Stimulated activated CD8-positive, alpha-beta memory T cell treated with anti-CD3 and anti-CD28 coated beads, Interleukin-4, amount 100 ng/mL, for 1 hour (primary cell): ENCODE data around the gene CAMK2G.
"Not testable (repeated sequence)": the region's sequence is repeated elsewhere in the genome, so short reads cannot be mapped to it uniquely, and the experiment has no call there.

Source experiments
- DNase-seq, 2 donors: peaks; one replicate each; pipeline ENCODE4 v3.0.0-alpha.2; 2020; ENCODE audit warnings: low read depth in 2 of 2, low spot score in 1 of 2

CAMK2G gene

DNA sequence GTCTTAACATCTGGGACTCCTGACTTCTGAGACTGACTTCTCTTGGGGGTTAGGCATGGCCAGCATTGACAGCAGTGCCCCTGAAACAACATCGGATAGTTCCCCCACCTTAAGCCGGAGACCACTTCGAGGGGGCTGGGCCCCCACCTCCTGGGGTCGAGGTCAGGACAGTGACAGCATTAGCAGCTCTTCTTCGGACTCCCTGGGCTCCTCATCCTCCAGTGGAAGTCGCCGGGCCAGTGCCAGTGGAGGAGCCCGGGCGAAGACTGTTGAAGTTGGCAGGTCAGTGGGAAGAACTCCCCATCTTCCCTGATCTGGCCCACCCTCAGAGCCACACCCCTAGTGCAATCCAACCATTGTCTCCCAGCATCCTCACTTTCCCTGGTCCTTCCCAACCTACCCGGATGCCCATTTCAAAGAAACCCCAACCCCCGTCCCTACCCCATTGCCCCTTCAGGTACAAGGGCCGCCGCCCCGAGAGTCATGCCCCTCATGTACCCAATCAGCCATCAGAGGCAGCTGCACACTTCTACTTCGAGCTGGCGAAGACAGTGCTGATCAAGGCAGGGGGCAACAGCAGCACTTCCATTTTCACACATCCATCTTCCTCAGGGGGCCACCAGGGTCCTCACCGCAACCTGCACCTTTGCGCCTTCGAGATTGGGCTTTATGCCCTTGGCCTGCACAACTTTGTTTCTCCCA, 76.9 kb downstream of the CAMK2G start:
- no peak for DNase-seq

DNA sequence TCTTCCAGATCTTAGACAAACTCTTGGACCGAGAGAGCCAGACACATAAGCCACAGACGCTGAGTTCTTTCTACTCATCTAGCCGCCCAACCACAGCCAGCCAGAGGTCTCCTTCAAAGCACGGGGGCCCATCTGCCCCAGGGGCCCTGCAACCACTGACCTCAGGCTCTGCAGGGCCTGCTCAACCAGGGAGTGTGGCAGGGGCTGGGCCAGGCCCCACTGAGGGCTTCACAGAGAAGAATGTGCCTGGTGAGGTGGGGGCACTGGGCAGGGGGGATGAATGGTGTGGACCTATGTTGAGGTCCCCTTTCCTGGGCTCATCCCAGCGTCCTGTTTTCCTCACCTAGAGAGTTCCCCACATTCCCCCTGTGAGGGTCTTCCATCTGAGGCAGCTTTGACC, 77.6 kb downstream of the CAMK2G start:
- no peak for DNase-seq

DNA sequence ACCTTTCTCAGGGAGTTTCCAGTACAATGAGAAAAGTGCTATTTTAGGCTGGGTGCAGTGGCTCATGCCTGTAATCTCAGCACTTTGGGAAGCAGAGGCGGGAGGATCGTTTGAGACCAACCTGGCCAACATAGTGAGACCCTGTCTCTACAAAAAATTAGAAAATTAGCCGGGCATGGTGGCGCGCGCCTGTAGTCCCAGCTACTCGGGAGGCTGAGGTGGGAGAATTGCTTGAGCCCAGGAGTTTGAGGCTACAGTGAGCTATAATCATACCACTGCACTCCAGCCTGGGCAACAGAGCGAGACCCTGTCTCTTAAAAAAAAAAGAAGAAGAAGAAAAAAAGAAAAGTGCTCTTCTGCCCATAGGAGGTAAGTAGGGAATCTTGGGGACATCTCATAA, 78.3 kb downstream of the CAMK2G start:
- DNase-seq: not testable (repeated sequence)

DNA sequence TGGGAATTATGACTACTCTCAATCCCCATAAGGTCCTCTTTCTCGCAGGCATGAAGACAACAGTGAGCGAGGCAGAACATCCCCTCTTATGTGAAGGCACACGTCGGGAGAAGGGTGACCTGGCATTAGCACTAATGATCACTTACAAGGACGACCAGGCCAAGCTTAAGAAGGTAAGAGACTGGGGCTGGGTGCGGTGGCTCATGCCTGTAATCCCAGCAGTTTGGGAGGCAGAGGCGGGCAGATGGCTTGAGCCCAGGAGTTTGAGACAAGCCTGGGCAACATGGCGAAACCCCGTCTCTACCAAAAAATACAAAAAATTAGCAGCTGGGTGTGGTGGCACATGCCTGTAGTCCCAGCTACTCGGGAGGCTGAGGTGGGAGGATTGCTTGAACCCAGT, 78.9 kb downstream of the CAMK2G start:
- not testable (repeated sequence) for DNase-seq

DNA sequence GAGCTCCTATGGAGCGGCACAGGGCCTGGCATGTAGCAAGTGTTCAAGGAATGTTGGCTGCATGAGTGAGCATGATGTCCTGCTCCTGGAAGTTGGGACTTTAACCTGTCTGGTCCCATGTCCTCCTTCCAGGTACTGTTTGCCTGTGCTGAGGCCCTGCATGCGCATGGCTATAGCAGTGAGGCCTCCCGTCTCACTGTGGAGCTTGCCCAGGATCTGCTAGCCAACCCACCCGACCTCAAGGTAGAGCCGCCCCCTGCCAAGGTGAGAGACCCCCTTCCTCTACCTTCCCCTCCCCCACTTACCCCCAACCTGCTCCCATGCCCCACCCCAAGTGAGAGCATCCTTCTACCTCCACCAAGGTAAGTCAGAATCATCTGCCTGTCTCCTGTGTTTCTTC, 80.9 kb downstream of the CAMK2G start:
- no peak for DNase-seq

DNA sequence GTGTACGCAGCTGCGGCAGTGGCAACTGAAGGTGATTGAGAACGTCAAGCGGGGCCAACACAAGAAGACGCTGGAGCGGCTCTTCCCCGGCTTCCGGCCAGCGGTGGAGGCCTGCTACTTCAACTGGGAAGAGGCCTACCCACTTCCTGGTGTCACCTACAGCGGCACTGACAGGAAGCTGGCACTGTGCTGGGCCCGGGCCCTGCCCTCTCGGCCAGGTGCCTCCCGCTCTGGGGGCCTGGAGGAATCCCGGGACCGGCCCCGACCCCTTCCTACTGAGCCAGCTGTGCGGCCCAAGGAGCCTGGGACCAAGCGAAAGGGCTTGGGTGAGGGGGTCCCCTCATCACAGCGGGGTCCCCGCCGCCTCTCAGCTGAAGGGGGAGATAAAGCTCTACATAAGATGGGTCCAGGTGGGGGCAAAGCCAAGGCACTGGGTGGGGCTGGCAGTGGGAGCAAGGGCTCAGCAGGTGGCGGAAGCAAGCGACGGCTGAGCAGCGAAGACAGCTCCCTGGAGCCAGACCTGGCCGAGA, 82.4 kb downstream of the CAMK2G start:
- no peak for DNase-seq

DNA sequence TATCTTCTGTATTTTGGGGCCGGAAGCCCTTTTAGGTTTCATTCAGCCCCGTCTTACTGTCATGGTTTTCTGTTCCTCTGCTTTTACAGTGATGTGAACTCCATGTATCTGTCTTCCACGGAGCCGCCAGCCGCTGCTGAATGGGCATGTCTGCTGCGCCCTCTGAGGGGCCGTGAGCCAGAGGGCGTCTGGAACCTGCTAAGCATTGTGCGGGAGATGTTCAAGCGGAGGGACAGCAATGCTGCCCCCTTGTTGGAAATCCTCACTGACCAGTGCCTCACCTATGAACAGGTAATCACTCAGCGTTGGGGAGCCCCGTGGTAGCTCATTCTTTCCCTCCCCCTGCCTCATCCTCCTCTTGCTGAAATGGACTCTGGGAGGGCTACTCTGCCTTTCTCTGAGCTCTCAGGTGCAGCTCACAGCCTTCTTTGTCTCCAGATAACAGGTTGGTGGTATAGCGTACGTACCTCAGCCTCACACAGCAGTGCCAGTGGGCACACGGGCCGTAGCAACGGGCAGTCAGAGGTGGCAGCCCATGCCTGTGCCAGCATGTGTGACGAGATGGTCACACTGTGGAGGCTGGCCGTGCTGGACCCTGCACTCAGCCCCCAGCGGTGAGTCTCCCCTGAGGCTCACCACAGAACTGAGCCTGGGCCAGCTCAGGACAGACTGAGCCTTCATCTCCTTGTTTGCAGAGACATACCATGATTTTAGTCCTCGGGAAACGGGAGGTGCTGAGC, 83.3 kb downstream of the CAMK2G start:
- no peak for DNase-seq

DNA sequence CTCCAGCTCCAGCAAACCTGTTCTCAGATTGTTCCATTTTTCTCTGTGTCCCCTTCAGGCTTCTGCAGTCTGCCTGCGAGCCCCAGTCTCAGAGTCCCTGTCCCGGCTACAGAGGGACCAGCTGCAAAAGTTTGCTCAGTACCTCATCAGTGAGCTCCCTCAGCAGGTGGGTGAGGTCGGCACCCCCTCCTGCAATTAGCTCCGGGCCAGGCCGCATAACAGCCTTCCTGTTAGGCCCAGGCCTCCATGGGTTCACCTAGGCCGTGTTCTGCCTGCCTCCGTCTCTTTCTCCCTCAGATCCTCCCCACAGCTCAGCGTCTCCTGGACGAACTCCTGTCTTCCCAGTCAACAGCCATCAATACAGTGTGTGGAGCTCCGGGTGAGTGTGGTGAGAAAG, 84.7 kb downstream of the CAMK2G start:
- no peak for DNase-seq

DNA sequence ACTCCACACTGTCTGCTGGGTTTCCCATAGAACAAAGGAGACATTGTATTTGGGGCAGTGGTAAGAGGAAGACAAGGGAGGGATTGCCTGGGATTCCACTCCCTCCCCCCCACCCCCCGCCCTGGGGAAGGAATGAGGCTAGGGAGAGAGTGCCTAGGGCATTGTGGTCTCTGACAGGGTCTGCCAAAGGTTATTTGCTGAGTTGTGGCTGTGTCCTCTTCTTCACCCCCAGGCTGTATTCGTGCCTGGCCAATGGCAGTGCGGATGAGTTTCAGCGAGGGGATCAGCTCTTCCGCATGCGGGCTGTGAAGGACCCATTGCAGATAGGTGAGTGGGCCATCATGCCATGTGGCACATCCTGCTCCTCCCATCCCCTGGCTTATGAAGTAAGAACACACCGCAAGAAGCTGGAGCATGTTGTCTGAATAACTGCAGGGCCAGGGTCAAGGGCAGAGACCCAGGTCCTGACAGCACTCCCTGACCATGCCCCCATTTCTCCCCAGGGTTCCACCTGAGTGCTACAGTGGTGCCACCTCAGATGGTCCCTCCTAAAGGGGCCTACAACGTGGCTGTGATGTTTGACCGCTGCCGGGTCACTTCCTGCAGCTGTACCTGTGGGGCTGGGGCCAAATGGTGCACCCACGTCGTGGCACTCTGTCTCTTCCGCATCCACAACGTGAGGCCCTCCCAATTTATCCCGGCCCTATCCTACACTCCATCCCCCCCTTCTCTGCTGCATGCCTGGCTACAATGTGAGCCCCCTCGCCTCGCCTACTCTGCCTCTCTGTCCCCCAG, 85.3 kb downstream of the CAMK2G start:
- DNase-seq: no peak

DNA sequence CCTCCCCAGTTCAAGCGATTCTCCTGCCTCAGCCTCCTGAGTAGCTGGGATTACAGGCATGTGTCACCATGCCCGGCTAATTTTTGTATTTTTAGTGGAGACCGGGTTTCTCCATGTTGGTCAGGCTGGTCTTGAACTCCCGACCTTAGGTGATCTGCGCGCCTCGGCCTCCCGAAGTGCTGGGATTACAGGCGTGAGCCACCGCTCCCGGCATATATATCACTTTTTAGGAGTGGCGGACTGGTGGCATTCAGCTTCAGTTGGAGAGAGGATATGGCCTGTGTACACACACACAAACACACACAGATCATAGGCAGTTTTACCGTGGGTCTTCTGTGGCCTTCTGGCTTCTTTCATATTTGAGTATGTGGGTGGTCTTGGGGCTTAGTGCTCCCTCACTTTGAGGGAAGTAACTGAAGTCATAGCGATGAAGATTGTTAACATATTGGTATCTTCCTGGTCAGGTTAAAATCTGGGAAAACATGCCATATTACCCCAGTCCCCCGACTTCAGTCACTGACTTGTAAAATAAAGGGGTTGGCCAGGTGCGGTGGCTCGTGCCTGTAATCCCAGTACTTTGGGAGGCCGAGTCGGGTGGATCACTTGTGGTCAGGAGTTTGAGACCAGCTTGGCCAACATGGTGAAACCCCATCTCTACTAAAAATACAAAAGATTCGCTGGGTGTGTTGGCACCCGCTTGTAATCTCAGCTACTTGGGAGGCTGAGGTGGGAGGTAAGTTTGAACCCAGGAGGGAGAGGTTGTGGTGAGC, 87.1 kb downstream of the CAMK2G start:
- DNase-seq: not testable (repeated sequence)

DNA sequence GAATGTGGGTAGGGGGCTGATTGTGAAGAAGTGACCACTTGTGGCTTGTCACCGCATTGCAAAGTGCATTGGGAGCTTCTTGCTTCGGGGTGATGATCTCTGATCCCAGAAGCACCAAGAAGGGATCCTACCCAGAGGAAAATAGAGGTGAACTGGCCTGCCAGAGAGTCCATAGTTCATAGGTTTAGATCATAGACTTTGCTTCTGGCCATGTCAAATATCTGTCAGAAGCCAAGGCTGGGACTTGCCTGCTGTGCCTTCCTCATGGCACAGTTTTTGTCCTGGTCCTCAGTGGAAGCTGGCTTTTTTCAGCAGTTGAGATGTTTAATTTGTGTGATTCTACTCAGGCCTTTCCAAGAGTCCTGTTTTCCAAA, 87.9 kb downstream of the CAMK2G start:
- DNase-seq: no peak

DNA sequence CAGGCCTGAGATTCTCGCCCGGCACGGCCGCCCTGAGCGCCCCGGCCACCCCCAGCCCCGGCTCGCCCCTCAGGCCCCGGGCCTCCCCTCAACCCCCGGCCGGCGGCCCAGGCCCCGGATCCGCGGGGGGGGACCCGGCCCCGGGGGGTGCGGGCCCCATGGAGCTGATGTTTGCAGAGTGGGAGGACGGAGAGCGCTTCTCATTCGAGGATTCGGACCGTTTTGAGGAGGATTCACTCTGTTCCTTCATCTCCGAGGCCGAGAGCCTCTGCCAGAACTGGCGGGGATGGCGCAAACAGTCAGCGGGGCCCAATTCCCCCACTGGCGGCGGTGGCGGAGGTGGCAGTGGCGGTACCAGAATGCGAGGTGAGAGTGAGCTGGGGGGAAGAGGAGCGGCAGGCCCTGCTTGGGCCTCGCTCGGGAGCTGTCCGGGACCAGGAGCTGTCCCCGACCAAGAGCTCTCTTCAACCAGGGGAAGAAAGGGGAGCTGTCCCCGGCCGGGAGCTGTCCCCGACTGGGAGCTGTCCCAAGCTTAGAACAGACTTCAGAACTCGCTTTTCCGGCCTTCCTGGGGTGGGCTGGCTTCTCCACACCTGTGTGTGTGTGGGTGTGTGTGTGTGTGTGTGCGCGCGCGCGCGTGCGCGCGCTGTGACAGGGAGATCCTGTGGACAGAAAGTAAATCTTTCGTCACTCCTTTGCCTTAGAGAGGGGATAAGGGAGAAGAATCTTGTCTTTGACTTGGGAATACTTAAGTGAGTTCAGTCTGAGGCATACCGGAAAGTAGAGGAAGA, 88.4 kb downstream of the CAMK2G start:
- no peak for DNase-seq

DNA sequence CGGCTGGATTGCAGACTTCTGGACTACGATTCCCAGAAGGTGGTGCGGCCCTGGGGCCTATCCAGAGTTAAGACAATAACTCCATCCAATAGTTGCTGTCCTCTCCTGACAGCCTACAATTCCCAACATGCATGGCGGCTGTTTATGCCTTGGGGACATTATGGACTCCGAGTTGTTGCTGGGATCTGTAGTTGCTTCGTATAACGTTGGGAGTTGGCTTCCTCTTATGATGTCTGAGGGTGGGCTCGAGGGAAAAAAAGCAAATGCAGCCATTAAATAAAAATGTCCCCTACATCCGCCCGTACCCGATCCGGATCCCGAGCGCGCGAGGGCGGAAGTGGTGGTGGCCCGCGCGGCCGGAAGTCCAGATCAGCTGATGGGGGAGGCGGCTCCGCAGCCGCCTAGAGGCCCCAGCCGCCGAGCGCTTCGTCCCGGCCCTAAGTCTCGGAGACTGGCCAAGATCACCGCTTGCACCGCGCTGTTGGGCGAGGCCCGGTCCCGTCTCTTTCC, 89.1 kb downstream of the CAMK2G start, which contains the start of gene ZSWIM8:
Gene ZSWIM8, plus strand, starts transcription at position 396 of the 510 bp plus-strand sequence. CDS start 273 bp downstream, outside the sequence.
- peak; percentile 64 to 72 for DNase-seq

DNA sequence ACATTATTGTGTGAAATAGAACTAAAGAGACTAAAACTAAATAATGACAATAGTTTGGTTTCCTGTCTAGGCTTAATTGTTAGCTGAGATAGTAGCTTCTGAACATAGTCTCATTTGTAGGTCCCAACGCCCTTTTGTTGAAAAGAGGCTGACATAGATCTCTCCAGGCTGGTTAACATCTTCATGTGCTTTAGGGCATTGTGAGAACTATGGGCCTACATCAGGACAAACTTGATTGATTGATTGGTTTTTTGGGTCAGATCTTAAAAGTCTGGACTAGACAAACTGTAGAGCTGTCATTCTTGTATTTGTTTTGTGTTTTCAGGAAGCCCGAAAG, 91.6 kb downstream of the CAMK2G start:
- DNase-seq: no peak

DNA sequence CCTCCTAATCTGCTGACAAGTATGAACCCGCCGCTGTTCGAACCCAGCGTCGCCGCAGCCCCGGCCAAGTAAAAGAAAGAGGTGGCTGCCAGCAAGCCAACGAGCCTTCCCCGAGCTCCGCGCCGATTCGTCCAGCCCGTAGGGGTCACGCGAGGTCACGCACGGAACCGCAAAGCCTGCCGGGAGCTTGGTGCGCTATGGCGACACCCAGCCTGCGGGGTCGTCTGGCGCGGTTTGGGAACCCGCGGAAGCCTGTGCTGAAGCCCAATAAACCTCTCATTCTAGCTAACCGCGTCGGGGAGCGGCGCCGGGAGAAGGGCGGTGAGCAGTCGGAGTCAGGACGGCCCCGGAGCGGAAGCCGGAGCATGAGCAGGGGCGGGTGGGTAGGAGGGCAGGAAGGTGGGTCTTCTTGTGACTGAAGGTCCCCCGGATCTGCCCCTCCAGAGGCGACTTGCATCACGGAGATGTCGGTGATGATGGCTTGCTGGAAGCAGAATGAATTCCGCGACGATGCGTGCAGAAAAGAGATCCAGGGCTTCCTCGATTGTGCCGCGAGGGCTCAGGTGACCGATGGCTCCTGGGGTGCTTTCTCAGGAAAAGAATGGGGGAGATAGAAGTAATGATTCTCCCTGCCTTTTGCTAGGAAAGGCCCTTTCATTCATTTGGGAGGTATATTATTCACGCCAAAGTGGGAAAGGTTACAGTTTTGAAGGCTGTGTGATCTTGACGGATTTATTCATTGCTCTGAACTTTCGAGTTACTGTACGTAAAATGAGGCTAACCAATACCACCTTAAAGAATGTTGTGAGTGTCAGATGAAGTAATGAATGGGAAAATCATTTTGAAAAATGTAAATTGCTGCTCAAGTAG, 92.2 kb downstream of the CAMK2G start, which contains the start of gene CHCHD1:
Gene CHCHD1, plus strand, starts transcription at position 170 of the 870 bp plus-strand sequence. Its CDS starts 28 bp downstream, at position 198.
- peak; percentile 71 to 83 for DNase-seq

DNA sequence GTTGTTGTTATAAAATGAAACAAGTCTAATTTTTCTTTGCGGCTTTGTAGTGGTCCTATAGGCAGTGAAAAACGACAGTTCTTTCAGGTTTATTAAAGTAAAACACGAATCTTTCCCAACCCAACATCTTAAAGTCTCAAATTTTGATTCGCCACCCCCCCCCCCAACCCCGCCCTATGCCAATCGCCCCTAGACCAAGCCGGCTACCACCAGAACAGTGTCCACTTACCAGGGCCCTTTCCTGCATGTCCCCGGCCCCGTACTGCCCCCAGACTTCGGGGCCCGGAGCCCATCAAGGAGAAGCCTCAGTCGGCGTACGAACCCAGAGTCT, 92.8 kb downstream of the CAMK2G start:
- no peak for DNase-seq

DNA sequence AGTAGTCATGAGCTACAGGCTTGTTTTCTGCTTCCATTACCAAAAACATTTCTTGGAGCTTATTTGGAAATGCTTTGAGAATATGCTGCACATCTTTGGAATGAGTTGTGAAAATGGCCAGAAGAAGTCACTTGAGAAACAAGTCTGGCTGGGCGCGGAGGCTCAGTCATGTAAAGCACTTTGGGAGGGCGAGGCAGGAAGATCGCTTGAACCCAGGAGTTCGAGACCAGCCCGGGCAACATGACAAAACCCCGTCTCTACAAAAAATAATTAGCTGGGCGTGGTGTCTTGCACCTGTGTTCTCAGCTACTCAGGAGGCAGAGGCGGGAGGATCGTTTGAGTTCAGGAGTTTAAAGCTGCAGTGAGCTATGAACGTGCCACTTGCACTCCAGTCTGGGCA, 93.4 kb downstream of the CAMK2G start:
- DNase-seq: no peak

DNA sequence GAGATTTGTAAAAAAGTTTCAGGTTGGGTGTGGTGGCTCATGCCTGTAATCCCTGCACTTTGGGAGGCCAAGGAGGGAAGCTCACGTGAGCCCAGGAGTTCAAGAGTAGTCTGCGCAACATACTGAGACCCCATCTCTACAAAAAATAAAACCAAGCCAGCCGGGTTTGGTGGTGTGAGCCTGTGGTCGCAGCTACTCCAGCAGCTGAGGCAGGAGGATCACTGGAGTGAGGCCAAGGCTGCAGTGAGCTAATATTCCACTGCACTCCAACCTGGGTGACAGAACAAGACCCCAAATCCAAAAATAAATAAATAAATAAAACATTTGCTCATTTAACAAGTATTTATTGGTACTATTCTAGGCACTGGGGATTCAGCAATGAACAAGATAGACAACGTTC, 94.1 kb downstream of the CAMK2G start:
- DNase-seq: no peak
